Keratinocyte (primary cell): ENCODE measurements around the gene KIF18B.

Experiments used
- EZH2 ChIP-seq: IDR thresholded peaks from one replicate; pipeline ENCODE4 v1.6.1; 2012; ENCODE audit warnings: inconsistent platforms, mild to moderate bottlenecking, low read length, moderate library complexity
- TF ChIP-seq, protein P1 (sequence below), 3 experiments: IDR thresholded peaks in 1 of 3; conservative IDR thresholded peaks in 1 of 3; optimal IDR thresholded peaks in 1 of 3; 2 replicates in 2 of 3; 3 replicates in 1 of 3; pipeline versions ENCODE3 to v1.5.1; 2011; ENCODE audit warnings: low read length in 3 of 3, mild to moderate bottlenecking in 3 of 3, moderate library complexity in 2 of 3, control low read depth in 1 of 3, inconsistent platforms in 1 of 3; ENCODE audit not compliant: insufficient read depth in 2 of 3; ENCODE audit errors: extremely low read depth in 1 of 3

- TF ChIP-seq, protein P1, sequence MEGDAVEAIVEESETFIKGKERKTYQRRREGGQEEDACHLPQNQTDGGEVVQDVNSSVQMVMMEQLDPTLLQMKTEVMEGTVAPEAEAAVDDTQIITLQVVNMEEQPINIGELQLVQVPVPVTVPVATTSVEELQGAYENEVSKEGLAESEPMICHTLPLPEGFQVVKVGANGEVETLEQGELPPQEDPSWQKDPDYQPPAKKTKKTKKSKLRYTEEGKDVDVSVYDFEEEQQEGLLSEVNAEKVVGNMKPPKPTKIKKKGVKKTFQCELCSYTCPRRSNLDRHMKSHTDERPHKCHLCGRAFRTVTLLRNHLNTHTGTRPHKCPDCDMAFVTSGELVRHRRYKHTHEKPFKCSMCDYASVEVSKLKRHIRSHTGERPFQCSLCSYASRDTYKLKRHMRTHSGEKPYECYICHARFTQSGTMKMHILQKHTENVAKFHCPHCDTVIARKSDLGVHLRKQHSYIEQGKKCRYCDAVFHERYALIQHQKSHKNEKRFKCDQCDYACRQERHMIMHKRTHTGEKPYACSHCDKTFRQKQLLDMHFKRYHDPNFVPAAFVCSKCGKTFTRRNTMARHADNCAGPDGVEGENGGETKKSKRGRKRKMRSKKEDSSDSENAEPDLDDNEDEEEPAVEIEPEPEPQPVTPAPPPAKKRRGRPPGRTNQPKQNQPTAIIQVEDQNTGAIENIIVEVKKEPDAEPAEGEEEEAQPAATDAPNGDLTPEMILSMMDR (optimal IDR thresholded peaks at IDR 0.05 in 1 of 3, IDR thresholded peaks at IDR 0.05 in 1 of 3, conservative IDR thresholded peaks at IDR 0.05 in 1 of 3; ENCODE audit: extremely low read depth in 1 of 3, insufficient read depth in 2 of 3, low read length in 3 of 3) = no peak
- no peak for TF ChIP-seq EZH2
Measured at GRCh38 chr17:44917456-44917855, 30.1 kb downstream of the KIF18B start.
